Mammary epithelial cell (primary cell): ENCODE measurements around the gene SRL.

ENCODE experiments used
- EZH2 ChIP-seq: IDR thresholded peaks from 2 replicates; pipeline ENCODE4 v1.6.1; 2012; ENCODE audit warnings: low read length, inconsistent platforms, borderline replicate concordance
- TF ChIP-seq, protein P1 (sequence below), 2 donors: IDR thresholded peaks in 1 of 2; conservative IDR thresholded peaks in 1 of 2; 2 replicates each; pipeline ENCODE4 v1.5.1; 2011 to 2012; ENCODE audit warnings: inconsistent platforms in 2 of 2, low read length in 2 of 2, mild to moderate bottlenecking in 2 of 2, control low read depth in 1 of 2, low read depth in 1 of 2; ENCODE audit not compliant: insufficient read depth in 1 of 2; ENCODE audit errors: extremely low read depth in 1 of 2

DNA sequence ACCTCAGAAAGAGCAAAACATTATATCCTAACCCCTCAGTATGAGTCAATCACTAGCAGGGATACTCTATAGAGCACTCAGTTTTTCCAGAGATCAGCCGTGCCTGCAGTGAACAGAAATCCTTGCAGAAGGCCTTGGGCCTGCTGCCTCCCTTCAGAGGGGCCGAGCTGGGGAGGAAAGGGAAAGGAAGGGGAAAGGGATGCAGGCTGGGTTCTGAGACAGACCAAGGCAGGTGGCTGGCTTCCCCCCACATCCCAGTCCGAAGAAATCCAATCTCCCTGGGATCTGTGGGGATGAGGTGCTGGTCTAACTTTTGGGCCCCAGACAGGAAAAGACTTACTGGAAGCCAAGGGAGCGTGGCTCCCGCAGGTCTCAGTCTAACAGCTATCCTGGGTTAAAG, 25.3 kb downstream of the SRL start:
- TF ChIP-seq, protein P1, sequence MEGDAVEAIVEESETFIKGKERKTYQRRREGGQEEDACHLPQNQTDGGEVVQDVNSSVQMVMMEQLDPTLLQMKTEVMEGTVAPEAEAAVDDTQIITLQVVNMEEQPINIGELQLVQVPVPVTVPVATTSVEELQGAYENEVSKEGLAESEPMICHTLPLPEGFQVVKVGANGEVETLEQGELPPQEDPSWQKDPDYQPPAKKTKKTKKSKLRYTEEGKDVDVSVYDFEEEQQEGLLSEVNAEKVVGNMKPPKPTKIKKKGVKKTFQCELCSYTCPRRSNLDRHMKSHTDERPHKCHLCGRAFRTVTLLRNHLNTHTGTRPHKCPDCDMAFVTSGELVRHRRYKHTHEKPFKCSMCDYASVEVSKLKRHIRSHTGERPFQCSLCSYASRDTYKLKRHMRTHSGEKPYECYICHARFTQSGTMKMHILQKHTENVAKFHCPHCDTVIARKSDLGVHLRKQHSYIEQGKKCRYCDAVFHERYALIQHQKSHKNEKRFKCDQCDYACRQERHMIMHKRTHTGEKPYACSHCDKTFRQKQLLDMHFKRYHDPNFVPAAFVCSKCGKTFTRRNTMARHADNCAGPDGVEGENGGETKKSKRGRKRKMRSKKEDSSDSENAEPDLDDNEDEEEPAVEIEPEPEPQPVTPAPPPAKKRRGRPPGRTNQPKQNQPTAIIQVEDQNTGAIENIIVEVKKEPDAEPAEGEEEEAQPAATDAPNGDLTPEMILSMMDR (conservative IDR thresholded peaks at IDR 0.05 in 1 of 2, IDR thresholded peaks at IDR 0.05 in 1 of 2; ENCODE audit: extremely low read depth in 1 of 2, insufficient read depth in 1 of 2, low read depth in 1 of 2, low read length in 2 of 2) = no peak
- TF ChIP-seq EZH2 = no peak
